GM18870 (cell line): ENCODE measurements around the gene MAD2L1BP.

Source experiments
- ATAC-seq: cut with Tn5 transposase; IDR thresholded peaks from one replicate; pipeline ENCODE4 v1.9.1; 2021; ENCODE audit warnings: moderate library complexity; ENCODE audit not compliant: unreplicated experiment

The MAD2L1BP gene

GRCh38 chr6:43665376-43665775 lies 29.7 kb downstream of the MAD2L1BP start:
- no peak for ATAC-seq

DNA sequence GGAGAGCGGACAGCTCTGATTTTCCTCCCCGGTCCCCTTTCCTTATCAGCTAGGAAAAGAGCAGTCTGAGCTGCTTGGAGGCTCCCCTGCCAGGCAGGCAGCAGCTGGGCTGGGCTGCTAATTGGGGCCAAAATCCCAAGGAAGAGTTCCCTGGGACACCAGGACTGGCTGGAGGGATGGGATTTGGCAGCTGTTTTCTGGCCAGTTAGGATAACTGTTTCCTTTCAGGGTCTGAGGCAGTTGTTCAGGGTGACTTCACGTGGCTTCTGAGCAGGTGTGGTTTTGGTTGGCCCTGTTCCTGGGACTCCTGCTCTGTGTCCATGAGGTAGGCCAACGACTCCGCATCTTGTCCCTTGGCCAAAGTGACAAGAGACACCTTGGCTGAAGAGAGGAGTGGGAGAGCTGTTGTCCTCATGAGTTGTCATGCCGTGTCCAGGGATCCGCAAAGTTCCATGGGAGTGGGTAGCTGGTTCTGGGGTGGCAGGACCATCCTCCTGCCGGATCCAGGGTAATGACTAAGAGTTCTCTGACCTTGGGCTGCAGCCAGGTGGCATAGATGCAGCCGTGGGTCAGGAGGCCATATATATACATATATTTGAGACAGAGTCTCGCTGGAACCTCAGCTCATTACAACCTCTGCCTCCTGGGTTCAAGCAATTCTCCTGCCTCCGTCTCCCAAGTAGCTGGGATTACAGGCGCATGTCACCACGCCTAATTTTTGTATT lies 30.7 kb downstream of the MAD2L1BP start:
- ATAC-seq = no peak

GRCh38 chr6:43667245-43668150 lies 31.9 kb downstream of the MAD2L1BP start:
- ATAC-seq = no peak

DNA sequence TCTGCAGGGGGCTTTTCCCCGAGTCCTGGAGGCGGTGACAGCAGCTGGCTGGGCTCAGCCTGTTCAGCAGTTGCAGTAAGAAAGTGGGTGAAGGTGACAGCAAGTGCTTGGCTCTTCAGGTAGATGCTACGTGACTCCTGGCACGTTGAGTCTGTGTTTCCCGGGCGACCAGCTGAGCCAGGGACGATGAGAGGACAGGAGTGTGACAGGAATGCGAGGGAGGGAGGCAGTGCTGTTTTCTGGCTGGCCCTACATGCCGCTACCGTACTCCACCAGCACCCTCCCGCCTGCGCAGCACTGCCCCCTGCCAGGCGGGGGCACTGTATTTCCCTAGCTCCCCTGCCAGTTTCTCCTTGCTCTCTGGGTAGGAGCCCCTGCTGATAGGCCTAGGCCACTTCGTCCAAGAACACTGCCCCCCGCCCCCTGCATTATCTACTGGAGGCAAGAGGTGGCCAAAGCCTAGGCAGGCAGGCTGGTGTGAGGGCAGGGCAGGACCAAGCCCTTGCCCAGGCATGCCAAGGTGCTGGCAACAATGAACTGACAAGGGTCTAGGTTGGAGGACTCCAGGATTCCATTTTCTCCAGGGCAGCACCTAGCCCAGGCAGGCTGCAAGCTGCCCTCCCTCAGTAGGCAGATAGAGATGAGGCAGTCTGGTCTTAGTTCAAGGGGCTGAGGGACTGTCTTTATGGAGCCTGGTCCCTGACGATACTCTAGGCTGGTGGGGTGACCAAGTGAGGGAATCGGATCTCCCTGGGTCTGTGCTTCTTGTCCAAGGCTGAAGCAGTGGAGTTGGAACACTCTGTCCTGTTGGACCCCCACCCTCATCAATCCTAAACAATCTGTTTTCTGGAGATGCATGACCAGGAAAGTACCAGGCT lies 32.8 kb downstream of the MAD2L1BP start:
- no peak for ATAC-seq

DNA sequence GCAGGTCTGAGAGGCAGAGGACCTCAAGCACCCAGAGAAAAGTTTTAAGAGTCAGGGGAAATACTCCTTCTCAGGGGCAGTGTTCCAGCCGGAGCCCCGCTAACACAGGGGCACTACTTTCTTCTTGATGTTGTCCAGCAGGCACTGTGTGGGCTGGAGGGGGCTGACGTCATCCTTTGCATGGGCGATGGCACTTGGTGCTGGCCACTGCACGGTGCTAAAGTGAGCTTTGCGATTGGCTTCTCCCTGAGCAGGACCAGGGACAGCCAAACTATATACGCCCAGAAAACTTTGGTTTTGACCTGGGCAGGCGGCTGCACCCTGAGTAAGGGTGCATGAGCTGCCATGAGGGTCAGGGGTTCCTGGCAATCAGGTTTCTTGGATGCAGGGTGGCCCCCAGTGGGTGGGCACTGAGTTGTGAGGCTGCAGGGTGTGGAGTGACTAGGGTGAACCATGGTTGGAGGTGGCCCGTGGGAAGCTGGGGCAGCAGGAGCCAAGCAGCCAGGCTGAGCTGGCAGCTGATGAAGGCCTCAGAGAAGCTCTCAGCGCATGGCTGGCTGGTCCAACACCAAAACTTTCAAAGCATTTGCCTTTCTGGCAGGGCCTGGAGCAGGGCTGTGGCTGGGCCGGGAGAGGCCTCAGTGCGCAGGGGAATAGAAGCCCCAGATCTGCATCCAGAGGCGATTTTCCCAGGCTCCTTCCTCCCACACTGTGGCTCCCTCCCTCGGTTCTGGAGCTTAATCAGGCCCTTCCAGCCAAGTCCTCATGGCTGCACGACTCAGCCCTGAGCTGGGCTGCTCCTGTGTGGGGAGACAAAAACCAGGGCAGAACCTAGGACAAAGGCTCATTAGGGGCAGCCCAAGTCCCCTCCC lies 33.6 kb downstream of the MAD2L1BP start:
- no peak for ATAC-seq

GRCh38 chr6:43669922-43670622 lies 34.4 kb downstream of the MAD2L1BP start:
- ATAC-seq = no peak

DNA sequence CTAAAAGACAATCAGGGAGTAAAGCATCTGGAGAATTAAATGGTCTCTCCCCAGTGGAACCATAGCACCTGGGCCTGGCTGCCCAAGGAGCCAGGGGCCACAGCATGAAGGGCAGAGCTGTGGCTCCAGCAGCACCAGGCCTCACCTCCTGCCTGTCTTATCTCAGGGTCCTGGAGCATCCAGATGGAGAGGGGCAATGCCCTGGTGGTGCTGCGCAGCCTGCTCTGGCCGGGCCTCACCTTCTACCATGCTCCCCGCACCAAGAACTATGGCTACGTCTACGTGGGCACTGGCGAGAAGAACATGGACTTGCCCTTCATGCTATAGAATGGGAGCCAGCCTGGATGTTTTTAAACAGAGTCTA lies 35.0 kb downstream of the MAD2L1BP start:
- ATAC-seq = no peak

DNA sequence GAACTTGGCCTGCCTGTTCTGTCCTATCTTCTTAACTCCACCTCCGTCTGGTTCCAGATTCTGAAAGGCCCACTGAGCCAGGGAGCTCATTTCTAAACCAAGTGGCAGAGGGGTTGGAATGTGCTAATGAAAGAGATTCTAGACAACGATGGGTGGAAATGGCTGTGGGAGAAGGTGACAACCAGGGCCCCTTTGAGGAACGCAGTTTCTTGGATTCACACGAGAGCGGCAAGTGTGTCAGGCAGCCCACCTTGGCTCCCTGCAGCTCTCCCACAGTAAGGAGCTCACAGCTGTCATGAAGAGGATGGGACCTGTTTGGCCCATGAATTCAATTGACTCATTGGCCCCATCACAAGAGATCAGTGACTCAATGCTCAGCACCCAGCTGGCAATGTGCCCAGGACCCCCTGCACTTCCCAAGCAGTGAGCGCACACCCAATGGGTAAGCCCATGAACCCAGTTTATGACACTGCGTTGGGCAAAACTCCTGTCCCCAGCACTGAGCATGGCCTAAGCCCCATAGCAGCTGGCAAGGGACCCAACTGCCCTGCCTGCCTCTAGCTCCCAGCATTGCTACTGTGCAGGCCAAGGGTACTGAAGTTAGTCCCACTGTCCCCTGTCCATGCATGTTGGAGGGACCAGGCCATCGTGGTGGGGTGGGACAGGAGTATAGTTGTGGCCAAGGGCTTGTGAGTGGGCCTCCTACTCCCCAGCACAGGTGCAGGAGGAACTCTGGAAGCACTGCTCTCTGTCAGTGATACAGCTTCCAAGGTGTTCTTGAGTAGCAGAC lies 35.6 kb downstream of the MAD2L1BP start:
- no peak for ATAC-seq

- no peak for ATAC-seq
Measured at GRCh38 chr6:43671801-43672690, 36.4 kb downstream of the MAD2L1BP start.

GRCh38 chr6:43673444-43674084 lies 37.9 kb downstream of the MAD2L1BP start:
- no peak for ATAC-seq

DNA sequence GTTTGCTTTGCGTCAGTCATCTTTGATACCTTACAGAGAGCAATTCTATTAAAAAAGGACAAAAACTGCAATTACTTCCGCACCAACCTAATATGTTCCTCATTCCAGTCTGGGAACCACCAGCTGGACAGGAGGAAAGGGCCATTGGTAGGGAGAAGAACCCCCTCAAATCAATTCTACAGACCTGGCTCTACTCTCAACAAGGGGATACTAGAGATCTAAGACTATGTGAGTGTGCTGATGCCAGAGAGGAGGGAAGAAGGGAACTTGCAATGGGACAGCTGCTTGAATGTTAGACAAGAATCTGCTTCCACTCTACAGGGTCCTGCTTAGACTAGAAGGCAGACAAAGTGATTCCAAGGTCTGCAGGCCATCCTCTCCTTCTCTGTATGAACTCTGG lies 38.7 kb downstream of the MAD2L1BP start:
- no peak for ATAC-seq

- no peak for ATAC-seq
Measured at GRCh38 chr6:43674921-43675320, 39.3 kb downstream of the MAD2L1BP start.

GRCh38 chr6:43676962-43677606 lies 41.4 kb downstream of the MAD2L1BP start:
- no peak for ATAC-seq

- no peak for ATAC-seq
Measured at GRCh38 chr6:43677759-43678158, 42.1 kb downstream of the MAD2L1BP start.

- ATAC-seq = no peak
Measured at GRCh38 chr6:43678341-43678740, 42.7 kb downstream of the MAD2L1BP start.

- no peak for ATAC-seq
Measured at GRCh38 chr6:43679057-43679456, 43.4 kb downstream of the MAD2L1BP start.
